Osteocyte (in vitro differentiated cells): ENCODE data around the gene PILRB. TPM values are rescaled to one million over a fixed set of nuclear protein-coding genes. Genes with fewer than 3 reads are reported as not detected.
"Not testable (repeated sequence)": the region's sequence is repeated elsewhere in the genome, so short reads cannot be mapped to it uniquely, and the experiment has no call there.

Experiments
- DNase-seq: peaks from one replicate; pipeline ENCODE4 v3.0.0; 2021; ENCODE audit warnings: mixed read lengths; ENCODE audit not compliant: unreplicated experiment; ENCODE audit errors: extremely low spot score
- H3K27ac Mint-ChIP-seq: one replicate; pipeline ENCODE4 v1.8.0; 2021; ENCODE audit warnings: mild to moderate bottlenecking, mixed read lengths; ENCODE audit not compliant: unreplicated experiment
- H3K27me3 Mint-ChIP-seq: one replicate; pipeline ENCODE4 v1.8.0; 2021; ENCODE audit warnings: mixed read lengths; ENCODE audit not compliant: unreplicated experiment
- H3K36me3 Mint-ChIP-seq: one replicate; pipeline ENCODE4 v1.8.0; 2021; ENCODE audit warnings: mixed read lengths; ENCODE audit not compliant: unreplicated experiment
- H3K4me1 Mint-ChIP-seq: one replicate; pipeline ENCODE4 v1.8.0; 2021; ENCODE audit warnings: mixed read lengths; ENCODE audit not compliant: unreplicated experiment
- H3K4me3 Mint-ChIP-seq: one replicate; pipeline ENCODE4 v1.8.0; 2021; ENCODE audit warnings: mild to moderate bottlenecking, moderate library complexity, mixed read lengths; ENCODE audit not compliant: unreplicated experiment
- H3K9me3 Mint-ChIP-seq: one replicate; pipeline ENCODE4 v1.8.0; 2021; ENCODE audit warnings: mixed read lengths; ENCODE audit not compliant: unreplicated experiment
- CTCF ChIP-seq: fragments of 200-600 bp; sonication (generic); IDR thresholded peaks from 2 replicates; pipeline ENCODE4 v1.5.0; 2021; ENCODE audit warnings: antibody characterized with exemption, mild to moderate bottlenecking, moderate library complexity
- total RNA-seq: library from RNA; stranded (reverse); gene quantifications from 2 replicates; pipeline ENCODE4 v1.2.1, GENCODE V29; 2021

Gene PILRB
- total RNA-seq, 1 donor from 2014 or later = 38.7 TPM

- DNase-seq = no peak
- no peaks in the 10 kb centered on the region for H3K36me3 Mint-ChIP-seq
- H3K27me3 Mint-ChIP-seq = no peaks in the 10 kb centered on the region
- no peak for TF ChIP-seq CTCF
- no peaks in the 10 kb centered on the region for H3K9me3 Mint-ChIP-seq
- H3K4me3 Mint-ChIP-seq = no peak overlapping the region
- no peak overlapping the region for H3K27ac Mint-ChIP-seq
- H3K4me1 Mint-ChIP-seq = no peaks in the 10 kb centered on the region
Observed at GRCh38 chr7:100376066-100376465, 18.1 kb downstream of the PILRB start.

GRCh38 chr7:100378114-100378755 lies 20.3 kb downstream of the PILRB start:
- no peak for TF ChIP-seq CTCF
- DNase-seq = no peak
- Mint-ChIP-seq H3K9me3 (no peaks in the 10 kb centered on the region), H3K27me3 (peaks cover 4% of the 10 kb centered on the region), H3K27ac (no peak overlapping the region), H3K4me3 (no peak overlapping the region), H3K36me3 (no peaks in the 10 kb centered on the region), H3K4me1 (no peaks in the 10 kb centered on the region)

- no peak overlapping the region for H3K4me3 Mint-ChIP-seq
- peaks cover 15% of the 10 kb centered on the region for H3K27me3 Mint-ChIP-seq
- DNase-seq = no peak
- no peaks in the 10 kb centered on the region for H3K9me3 Mint-ChIP-seq
- H3K27ac Mint-ChIP-seq = no peak overlapping the region
- no peaks in the 10 kb centered on the region for H3K4me1 Mint-ChIP-seq
- TF ChIP-seq CTCF = no peak
- no peaks in the 10 kb centered on the region for H3K36me3 Mint-ChIP-seq
Observed at GRCh38 chr7:100380196-100380595, 22.3 kb downstream of the PILRB start.

- H3K9me3 Mint-ChIP-seq, H3K4me1 Mint-ChIP-seq, DNase-seq, H3K27ac Mint-ChIP-seq, H3K36me3 Mint-ChIP-seq, H3K4me3 Mint-ChIP-seq: not testable (repeated sequence)
- H3K27me3 Mint-ChIP-seq = peaks cover 15% of the 10 kb centered on the region
Observed at GRCh38 chr7:100381531-100382233, 23.8 kb downstream of the PILRB start.

- not testable (repeated sequence) for H3K36me3 Mint-ChIP-seq, H3K27ac Mint-ChIP-seq, DNase-seq, H3K4me1 Mint-ChIP-seq, H3K4me3 Mint-ChIP-seq, H3K9me3 Mint-ChIP-seq
- H3K27me3 Mint-ChIP-seq = peaks cover 15% of the 10 kb centered on the region
Observed at GRCh38 chr7:100382234-100382853, 24.4 kb downstream of the PILRB start.
